C1 segment of cervical spinal cord (tissue), 14 donors: ENCODE measurements around the gene TNNC1.
A peak's percentile ranks its signal among the peaks of the same experiment; 100 is the strongest.

Experiments used
- DNase-seq, 14 donors: peaks; one replicate each; lab custom pipeline; 2025; lab: John Stamatoyannopoulos, UW

The TNNC1 gene

DNA sequence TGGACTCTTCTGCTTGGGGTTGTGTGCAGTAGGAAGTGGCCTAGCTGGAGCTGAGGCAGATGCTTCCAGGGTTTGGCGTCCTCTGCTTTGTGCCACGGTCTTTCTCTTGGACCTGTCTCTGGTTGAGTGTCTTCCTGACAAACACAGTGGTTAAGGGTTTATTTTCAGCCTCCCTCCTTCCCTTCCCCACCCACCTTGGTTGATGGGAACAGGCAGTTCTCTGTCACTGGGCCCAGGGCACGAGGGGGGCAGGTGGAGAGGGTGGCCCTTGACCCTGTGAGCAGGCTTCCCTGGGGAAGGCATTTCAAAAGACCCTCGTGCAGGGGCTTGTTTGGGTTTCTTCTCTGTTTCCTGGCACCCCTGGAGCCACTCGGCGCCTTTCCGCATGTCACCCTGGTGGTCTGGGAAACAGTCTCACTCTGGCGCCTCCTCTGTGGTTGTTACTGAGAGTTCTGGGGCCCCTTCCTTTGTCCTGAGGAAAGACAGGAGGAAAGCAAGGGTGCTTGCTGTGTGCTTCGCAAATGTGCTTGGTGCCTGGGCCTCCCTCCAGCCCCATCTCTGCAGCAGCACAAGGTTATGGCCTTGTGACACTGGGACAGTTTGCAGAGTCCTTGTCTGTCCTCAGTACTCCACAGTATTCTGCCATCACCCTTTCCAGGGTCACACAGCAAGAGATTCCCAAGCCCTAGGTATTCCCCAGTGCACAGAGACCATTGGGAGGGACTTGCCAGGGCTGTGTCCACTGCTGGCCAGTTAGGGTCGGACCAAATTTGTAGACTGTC, 31.0 kb upstream of the TNNC1 start:
- no peak for DNase-seq

GRCh38 chr3:52483577-52484381, 29.9 kb upstream of the TNNC1 start:
- DNase-seq: no peak

GRCh38 chr3:52483081-52483480, 29.2 kb upstream of the TNNC1 start:
- no peak for DNase-seq

DNA sequence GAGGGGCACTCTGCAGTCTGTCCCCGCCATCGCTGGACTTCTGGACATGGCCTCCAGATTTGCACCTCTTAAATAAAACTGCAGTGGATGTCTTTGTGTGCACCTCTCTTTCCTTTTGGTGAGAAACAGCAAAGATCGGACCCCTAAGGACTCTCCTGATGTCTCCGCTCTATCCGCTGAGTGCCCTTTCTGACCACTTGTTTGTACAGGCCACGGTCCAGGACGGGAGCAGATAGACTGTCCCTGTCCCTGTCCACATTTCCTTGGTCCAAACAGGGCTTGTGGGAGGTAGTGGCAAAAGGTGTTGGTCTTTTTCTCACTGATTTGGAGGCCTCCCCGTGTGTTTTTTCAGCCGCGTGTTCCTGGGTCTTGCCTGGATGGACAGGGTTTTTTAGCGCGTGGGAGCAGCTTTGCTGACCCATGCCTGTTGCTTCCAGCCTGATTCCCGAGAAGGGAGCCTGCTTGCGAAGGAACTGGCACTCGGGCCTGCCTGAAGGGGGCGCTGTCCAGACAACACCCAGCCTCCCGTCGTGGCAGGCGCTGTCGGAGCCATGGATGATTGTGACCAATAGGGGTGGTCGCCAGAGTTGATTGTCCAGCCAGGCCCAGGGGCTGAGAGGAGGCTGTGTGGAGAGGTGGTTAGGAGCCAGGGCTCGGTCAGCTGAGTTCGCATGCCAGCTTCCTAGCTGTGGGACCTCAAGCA, 28.1 kb upstream of the TNNC1 start:
- no peak for DNase-seq

DNA sequence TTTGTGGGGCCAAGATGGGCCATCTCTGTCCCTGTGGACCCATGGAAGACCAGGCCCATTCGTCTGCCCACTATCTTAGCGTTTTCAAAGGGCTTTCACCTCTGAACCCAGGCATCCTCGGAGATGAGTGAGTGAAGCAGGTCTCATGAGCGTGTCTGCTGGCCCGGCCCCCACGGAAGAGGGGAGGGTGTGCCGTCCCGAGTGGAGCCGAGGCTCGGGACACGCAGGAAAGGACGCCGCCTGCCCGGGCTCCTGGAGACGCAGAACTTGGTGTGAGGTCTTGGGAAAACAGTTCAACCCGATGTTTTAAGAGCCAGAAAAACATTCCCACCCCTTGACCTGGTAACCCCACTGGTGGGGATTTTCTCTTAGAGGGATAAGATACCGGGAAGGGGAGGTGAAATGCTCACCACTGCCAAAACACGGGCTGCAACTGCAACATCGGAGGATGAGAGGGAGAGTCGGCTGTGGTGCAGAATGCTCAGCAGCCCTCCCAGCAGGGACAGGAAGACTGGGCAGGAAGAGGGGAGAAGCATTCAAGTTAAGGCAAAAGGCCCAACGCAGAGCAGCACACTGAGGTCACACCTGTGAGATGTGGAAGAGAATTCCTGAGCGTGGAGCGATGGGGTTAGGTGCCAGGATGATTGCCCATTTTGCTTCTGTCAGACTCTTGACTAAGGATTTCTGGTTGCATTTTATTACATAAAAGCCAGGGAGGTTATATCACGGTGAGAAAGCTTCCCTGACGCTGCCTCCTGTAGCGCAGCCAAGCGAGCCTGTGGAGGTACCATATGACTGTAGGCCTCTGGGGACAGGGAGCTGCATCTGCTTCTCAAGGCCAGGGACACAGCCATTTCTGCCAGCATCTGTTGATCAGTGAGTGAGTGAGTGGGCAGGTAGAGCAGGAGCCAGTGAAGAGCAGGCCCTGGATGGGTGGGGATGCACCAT, 27.2 kb upstream of the TNNC1 start:
- peak in 1 of 14 donors; percentile 58 for DNase-seq

GRCh38 chr3:52479877-52480575, 26.2 kb upstream of the TNNC1 start:
- no peak for DNase-seq

DNA sequence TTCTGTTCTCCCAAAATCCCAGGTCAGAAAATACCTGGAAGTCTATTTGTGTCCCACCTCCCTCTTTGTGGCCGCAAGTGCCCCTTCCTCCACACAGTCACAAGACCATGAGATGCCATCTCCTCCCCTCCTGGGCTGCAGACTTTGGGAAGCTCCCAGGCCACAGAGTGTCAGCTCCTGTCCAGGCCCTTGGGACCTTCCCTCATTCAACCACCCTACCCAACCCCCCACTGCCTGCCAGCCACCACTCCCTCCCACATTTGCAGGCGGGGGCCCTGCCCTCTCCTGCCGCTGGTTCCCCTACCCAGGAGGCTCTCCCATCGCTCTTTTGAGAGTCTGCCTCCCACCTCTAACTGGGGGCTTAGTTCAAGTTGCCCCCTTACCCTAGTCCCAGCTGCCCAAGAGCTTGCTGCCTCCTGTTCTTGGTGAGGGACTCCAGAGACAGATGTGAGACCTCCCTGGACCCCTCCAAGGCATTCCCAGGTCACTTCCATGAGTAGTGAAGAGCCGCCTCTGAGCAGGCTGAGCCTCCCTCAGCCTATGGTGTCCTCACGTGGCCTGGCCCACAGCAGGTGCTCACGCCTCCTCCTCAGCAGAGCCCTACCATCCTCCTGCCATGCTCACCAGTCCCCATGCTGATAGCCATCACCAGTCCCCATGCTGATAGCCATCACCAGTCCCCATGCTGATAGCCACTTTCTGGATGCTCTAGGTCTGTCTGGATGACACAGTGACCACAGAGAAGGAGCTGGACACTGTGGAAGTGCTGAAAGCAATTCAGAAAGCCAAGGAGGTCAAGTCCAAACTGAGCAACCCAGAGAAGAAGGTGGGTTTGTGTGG, 25.4 kb upstream of the TNNC1 start:
- DNase-seq: no peak

- no peak for DNase-seq
Observed at GRCh38 chr3:52477796-52478095, 23.9 kb upstream of the TNNC1 start.

GRCh38 chr3:52477076-52477795, 23.4 kb upstream of the TNNC1 start:
- DNase-seq: no peak

- DNase-seq: no peak
Observed at GRCh38 chr3:52473026-52473425, 19.2 kb upstream of the TNNC1 start.

GRCh38 chr3:52472239-52473000, 18.6 kb upstream of the TNNC1 start:
- no peak for DNase-seq

DNA sequence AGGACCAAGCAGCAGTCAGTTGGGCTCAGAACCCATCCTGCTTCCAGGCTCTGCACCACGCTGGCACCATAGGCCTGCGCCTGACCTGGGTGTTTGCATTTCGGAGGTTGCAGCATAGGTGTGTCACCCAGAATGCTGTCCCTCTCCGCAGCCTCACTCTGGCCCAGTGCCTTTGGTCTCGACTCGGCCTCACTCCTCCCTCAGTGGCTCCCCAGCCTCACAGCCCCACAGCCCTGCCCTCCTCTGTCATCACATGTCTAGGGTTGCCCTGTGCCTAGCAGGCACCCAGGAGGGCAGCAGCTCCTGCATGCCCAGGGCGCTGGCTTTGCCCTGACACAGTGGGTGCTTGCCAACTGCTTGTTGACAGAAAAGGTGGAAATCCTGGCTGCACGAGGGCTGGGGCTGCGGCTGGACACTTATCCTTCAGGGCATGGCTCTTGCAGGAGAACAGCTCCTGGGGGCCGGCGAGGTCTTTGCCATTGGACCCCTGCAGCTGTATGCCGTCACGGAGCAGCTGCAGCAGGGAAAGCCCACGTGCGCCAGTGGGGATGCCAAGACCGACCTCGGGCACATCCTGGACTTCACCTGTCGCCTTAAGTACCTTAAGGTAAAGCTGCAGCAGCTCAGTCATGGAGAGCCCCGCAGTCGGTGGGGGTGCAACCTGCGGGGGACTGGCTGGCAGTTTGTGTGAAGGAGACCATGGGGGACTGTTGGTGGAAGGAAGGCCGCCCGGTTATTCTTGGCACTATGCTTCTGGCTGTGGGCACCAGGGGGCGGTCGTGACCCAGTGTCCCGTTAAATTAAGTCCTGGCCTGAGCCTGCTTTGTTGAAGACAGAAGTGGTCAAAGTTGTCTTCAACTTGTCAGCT, 17.8 kb upstream of the TNNC1 start:
- DNase-seq: peak in 11 of 14 donors; percentile 9 to 82 (median 34)

DNA sequence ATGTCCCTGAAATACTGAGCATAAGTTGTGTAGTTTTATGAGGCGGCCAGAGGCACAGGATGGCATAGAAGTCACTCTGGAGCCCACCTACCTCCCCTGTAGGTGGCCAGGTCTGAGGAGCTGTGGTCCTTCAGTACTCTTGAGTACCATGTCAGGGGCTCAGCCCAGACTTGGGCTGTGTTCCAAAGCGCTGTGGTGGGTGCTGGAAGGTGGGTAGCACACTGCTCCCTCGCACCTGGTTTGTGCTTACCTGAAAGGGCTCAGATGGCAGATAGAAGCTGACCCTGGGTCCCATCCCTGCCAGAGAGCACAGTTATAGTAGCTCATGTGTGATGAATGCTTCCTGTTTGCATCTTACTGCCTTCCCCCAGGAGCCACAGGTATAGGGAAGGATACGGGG, 17.1 kb upstream of the TNNC1 start:
- DNase-seq: no peak

DNA sequence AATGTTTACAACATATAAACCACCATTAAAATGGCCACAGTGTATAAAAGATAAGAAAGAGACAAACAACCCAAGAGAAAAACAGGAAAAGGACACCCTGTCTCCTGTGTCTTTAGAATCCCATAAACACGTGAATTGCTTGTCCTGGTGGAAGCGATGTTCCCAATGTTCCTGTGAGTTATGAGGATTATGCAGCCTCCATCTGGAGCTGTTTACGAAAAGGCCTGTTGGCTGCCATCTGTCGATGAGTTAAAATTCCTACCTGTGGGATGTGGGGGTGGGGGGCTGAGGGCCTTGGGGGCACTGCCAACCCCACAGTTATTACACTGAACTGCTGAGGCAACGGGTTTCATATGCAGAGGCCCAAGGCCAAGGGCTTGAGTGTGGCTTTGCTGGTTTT, 15.2 kb upstream of the TNNC1 start:
- peak in 1 of 14 donors; percentile 98 for DNase-seq

DNA sequence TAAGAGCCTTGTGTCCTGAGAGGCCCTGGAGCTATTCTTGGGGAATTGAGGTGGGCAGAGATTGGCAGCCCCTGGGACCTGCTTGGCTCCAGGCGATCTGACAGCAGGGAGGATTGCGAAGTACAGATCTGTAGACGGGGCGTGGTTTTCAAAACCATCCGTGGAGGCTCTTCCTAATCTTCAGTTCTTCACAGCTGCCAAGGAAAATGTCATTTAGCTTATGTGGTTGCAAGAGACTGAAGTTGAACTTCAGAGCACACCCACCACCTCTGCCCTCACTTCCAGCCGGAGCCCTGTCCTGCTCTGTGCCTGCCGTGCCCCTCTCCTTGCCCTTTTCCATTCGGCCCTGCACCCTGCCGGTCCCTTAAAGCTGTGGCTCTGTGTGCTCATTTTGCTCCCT, 14.5 kb upstream of the TNNC1 start:
- peak in 1 of 14 donors; percentile 70 for DNase-seq

- no peak for DNase-seq
Observed at GRCh38 chr3:52463416-52463815, 9.6 kb upstream of the TNNC1 start.

DNA sequence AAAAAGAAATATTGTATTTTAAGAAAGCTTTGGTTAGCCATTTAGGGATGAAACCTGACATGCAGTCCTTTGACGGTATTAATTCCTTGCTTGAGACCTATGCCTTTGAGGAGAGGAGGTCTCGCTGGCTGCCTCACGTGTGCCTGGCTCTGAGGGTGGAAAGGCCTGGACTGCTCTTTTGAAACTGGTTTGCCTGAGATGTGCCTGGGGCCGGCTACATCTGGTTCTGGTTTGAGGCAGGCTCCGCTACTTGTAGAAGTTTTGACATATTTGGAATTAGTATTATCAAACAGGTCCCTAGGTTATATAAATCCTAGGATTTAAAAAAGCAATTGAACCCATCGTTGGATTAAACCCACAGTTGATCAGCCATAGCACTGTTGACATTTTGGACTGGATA, 8.0 kb upstream of the TNNC1 start:
- no peak for DNase-seq
